ENCODE results near the gene LRRFIP2.

DNA sequence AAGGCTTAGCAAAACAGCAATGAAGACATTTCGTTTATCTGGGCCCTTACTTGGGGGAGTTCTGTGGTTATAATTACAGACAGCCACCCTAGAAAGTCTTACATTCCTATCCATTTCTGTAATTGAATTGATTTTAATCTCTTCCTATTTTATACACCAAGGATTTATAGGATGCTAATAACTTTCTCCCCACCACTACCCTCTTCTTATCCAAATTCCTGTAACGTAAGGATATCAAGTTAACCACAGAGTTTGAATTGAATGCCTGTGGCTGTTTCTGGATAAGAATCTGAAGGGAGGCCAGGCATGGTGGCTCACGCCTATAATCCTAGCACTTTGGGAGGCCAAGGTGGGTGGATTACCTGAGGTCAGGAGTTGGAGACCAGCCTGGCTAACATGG, 102.5 kb downstream of the LRRFIP2 start:
- no peak for TF ChIP-seq POLR2A (IDR thresholded peaks at IDR 0.05)
- TF ChIP-seq, protein P1, sequence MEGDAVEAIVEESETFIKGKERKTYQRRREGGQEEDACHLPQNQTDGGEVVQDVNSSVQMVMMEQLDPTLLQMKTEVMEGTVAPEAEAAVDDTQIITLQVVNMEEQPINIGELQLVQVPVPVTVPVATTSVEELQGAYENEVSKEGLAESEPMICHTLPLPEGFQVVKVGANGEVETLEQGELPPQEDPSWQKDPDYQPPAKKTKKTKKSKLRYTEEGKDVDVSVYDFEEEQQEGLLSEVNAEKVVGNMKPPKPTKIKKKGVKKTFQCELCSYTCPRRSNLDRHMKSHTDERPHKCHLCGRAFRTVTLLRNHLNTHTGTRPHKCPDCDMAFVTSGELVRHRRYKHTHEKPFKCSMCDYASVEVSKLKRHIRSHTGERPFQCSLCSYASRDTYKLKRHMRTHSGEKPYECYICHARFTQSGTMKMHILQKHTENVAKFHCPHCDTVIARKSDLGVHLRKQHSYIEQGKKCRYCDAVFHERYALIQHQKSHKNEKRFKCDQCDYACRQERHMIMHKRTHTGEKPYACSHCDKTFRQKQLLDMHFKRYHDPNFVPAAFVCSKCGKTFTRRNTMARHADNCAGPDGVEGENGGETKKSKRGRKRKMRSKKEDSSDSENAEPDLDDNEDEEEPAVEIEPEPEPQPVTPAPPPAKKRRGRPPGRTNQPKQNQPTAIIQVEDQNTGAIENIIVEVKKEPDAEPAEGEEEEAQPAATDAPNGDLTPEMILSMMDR (IDR thresholded peaks at IDR 0.05 in 4 of 5, conservative IDR thresholded peaks at IDR 0.05 in 1 of 5): no peak

Measured in gastrocnemius medialis (tissue), 4 donors.